GM12865 (cell line): Measurements from ENCODE around the gene TMEM125.

Experiments
- DNase-seq: peaks from one replicate; pipeline ENCODE4 v3.0.0; 2010; ENCODE audit warnings: low read depth
- H3K4me3 ChIP-seq: 2 replicates; pipeline ENCODE4 v1.5.1; 2011; ENCODE audit warnings: mild to moderate bottlenecking, low read depth, low read length, control low read depth
- CTCF ChIP-seq: IDR thresholded peaks from 2 replicates; pipeline ENCODE4 v1.5.1; 2011; ENCODE audit warnings: low read length, control low read depth, low read depth, inconsistent platforms; ENCODE audit not compliant: insufficient read depth; ENCODE audit errors: missing control alignments

The TMEM125 gene

GRCh38 chr1:43235451-43236121 lies 34.2 kb upstream of the TMEM125 start:
- TF ChIP-seq CTCF, result no peak
- no peak overlapping the region for H3K4me3 ChIP-seq
- DNase-seq, result no peak

DNA sequence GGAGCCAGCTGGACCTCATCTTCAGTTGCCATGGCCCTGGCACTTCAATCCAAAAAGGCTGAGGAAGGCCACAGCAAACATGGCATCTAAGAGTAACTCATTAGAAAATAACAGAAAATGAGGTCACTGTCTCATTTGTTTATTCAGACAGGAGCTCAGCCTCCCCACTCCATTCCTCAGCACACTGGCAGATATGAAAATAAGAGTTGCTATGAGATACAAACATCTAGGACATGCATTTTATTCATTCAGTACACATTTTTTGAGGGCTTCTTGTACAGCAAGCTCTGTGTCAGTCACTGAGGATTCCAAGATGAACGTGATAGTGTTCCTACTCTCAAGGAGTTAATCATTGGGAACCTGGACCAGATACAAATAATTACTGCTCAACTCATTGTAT lies 32.7 kb upstream of the TMEM125 start:
- no peak for TF ChIP-seq CTCF
- H3K4me3 ChIP-seq, result no peak overlapping the region
- DNase-seq, result no peak

DNA sequence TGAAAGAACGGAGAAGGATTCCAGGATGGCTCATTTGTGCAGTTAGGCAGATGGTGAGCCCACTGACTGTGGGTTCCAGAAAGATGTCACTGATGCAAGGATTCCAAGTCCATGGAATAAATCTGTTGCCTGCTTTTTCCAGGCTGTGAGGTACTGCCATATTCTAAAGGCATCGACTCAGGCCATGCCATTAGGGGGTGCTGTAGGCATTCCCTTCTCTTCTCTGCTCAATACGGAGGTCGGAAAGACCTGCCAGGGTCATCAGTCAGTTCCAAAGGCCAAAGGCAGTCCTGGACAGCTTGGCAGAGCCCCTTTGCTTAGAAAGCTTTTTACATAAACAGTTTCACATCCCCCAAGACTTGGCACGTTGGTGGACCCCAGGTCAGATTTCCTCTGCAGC lies 31.7 kb upstream of the TMEM125 start:
- TF ChIP-seq CTCF, result peak; percentile 75

GRCh38 chr1:43238991-43239469 lies 30.8 kb upstream of the TMEM125 start:
- no peak overlapping the region for H3K4me3 ChIP-seq
- DNase-seq, result no peak
- no peak for TF ChIP-seq CTCF

More for the DNA sequence above, 31.7 kb upstream of the TMEM125 start:
- DNase-seq, result peak; percentile 72
- H3K4me3 ChIP-seq, result no peak overlapping the region

DNA sequence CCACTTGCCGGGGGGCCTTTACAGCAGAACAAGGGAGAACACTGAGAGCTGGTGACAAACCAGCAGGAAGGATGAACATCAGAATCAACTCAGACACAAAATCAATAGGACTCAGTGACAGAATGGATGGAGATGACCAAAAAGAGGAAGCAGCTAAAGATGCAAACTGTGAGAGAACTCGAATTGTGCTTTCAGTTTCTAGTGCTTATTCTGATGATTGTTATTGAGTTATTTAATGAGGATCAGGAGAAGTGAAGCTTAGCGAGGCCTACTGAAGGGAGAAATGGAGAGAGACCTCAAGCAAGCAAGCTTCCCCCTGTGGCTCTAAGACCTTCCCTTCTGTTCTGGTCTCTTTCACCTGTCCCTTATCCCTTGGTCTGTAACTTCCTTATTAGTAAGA lies 30.3 kb upstream of the TMEM125 start:
- peak; percentile 80 for DNase-seq
- H3K4me3 ChIP-seq, result no peak overlapping the region
- no peak for TF ChIP-seq CTCF

DNA sequence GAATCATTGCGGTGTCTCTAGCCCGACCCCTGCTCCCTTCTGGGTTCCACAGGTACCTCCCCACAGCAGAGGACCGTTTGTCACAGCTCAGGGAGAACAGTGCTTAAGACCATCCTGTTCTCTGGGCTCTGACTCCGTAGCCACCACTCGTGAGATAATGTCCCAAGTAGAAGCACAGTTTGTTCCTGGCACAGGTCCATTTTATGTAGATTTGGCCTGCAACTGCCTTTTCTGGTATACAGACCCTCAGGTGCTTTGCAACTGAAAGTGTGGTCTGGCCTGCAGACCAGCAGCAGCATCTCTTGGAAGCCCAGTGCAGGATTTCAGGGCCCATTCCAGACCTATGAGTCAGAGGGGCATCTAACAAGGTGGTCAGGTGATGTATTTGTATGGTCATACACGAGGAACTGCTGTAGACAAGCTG lies 28.4 kb upstream of the TMEM125 start:
- no peak overlapping the region for H3K4me3 ChIP-seq
- no peak for DNase-seq
- TF ChIP-seq CTCF, result no peak

DNA sequence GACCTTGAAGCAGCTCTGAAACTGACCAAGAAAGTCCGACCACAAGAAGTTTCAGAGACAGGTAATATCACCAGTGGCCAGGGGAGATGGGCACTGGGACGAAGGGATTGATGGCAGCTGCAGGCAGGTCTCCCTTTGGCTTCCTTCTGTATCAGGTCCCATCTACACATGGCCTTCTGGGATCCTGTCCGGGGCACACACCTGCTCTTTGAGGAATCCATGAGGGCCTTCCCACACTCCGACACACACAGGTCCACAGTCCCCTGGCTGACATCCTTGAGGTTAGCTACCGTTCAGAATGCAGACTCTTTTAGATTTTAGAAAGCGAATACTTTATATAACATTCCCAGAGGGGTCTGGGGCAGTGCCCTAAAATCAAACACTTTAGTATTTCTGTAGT lies 26.5 kb upstream of the TMEM125 start:
- no peak for DNase-seq
- TF ChIP-seq CTCF, result no peak
- no peak overlapping the region for H3K4me3 ChIP-seq
